GM21515 (cell line): ENCODE data around the gene TMEM238.

ENCODE experiments used
- ATAC-seq: cut with Tn5 transposase; IDR thresholded peaks from one replicate; pipeline ENCODE4 v1.9.1; 2021; ENCODE audit not compliant: unreplicated experiment

Gene TMEM238

GRCh38 chr19:55358943-55359908 is 24.9 kb downstream of the TMEM238 start:
- no peak for ATAC-seq

GRCh38 chr19:55358493-55358892 is 25.6 kb downstream of the TMEM238 start:
- ATAC-seq, result no peak

GRCh38 chr19:55355213-55355821 is 28.8 kb downstream of the TMEM238 start:
- ATAC-seq, result no peak

DNA sequence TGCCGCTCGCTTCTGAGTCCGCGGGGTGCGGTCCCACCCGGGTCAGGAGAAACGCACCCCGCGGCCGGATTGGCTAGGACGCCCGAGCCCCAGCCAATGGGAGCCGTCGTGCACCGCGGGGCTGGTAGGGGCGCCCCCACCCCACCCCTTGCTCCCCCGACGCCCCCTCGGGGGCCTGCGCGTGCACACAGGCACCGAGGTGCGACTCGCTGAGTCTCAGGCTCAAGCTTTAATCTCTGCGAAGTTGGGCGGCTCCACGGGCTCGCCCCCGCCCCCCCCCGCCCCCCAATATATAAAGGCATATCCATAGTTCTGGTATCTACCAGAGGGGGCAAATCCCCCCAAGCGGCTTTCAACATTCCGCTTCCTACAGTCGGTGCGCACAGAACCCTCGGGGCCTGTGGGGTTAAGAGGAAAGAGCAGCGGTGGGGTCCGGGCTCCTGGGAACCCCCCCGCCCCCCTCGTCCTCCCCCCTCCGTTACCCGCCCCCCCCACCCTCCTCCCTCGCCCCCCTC is 29.3 kb downstream of the TMEM238 start, which contains the start of gene COX6B2:
TSS of gene COX6B2 (minus strand) at position 22 of the 515 bp plus-strand sequence. CDS start 198 bp downstream, outside the sequence.
- ATAC-seq, result no peak

- no peak for ATAC-seq
Observed at GRCh38 chr19:55353803-55354697, 30.0 kb downstream of the TMEM238 start.

DNA sequence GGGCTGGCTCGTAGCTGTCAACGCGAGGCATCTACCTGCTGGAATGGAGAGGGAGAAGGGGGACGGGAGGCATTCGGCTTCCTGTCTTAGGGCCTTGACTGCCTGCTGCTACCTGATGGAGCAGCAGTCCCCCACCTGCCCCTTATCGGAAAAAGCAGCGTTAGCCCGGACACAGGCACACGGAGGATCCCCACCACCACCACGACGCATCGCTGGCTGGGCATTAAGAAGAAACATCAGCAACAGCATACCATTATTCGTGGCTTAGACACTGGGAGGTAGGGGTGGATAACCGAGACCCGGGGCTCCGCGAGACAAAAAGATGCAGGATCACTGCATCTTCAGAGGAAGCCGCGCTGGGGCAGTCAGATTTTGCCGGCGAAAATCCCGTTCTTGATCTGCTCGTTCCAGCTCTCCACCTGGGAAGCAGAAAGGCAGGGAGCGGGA is 30.7 kb downstream of the TMEM238 start:
- ATAC-seq, result no peak

- no peak for ATAC-seq
Observed at GRCh38 chr19:55352549-55353145, 31.4 kb downstream of the TMEM238 start.

GRCh38 chr19:55352040-55352439 is 32.1 kb downstream of the TMEM238 start:
- no peak for ATAC-seq

DNA sequence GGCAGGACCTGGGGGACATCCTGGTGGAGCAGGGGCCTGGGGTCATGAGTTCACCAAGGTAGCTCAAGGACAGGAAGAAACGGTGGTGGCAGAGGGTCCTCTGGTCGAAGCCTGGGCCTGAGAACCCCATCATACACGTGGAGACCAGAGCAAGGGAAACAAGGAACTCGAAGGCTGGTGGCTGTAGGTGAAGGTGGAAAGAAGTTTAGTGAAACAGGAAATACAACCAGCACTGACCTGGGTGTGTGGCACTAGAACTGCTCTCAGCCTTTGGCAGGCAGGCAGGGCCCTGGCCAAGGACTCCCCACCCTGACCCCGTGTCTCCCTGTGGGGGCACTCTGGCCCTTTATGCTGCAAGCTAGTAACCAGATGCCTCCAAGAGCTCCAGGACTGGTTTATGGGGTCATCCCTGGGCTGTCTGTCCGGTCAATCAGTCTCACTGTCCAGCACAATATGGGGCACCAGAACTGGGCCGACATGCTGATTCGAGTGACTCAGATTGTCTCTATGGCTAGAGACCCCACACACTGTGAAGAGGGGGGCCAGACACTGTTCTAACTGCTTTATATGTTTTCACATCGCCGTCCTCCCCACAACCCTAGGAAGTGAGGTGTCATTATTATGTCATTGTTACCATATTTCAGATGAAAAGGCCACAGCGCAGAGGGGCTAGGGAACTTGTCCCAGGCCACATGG is 33.3 kb downstream of the TMEM238 start:
- no peak for ATAC-seq

- no peak for ATAC-seq
Observed at GRCh38 chr19:55348317-55349034, 35.6 kb downstream of the TMEM238 start.

DNA sequence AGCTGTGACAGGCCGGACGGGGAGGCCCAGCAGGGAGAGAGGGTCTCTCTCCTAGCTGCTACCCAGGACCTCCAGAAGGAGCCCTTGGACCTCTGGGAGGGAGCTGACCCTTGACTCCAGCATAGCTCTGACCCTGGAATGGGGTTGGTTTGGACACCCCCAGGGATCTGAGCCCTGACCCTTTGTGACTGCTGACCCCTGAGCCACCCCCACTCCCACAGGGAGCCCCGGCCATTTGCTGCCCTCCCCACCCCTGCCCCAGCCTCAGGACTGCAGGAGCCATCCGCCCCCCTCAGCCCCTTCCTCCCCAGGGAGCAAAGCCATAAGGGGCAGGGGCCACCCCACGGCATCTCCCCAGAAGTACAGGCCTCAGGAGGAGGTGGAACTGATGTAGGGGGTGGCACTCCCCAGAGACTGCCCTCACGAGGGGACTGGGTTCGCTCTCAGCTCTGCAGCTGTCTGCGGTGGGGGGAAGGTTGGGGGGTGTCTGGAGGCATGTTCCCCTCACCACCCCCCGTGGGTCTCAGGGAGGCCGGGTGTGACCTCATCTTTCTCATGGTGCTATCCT is 36.6 kb downstream of the TMEM238 start:
- ATAC-seq, result no peak

DNA sequence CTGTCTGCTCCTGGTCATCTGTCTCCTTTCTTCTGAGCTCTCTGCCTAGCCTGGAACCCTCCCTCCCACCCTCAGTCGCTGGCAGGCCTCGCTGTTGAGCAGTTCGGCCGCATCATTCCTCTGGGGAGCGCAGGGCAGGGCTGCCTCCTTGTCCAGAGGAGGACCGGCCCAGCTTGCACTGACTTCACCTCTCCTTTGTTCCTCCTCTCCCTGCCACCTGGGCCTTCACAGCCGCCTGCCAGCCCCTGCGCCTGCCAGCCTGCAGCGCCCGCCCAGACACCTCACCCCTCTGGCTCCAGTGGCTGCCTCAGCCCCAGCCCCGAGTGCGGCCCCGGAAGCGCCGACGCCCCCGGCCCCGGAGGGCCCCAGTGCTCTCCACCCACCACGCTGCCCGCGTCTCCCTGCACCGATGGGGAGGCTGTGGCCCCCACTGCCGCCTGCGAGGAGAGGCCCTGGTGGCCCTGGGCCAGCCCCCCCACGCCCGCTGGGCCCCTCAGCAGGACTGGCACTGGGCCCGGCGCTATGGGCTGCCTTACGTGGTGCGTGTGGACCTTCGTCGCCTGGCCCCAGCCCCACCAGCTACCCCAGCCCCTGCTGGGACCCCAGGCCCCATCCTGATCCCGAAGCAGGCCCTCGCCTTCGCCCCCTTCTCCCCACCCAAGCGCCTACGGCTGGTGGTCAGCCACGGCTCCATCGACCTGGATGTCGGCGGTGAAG is 37.2 kb downstream of the TMEM238 start:
- ATAC-seq, result no peak

GRCh38 chr19:55345818-55346724 is 38.0 kb downstream of the TMEM238 start:
- no peak for ATAC-seq

GRCh38 chr19:55345101-55345817 is 38.8 kb downstream of the TMEM238 start:
- no peak for ATAC-seq

- no peak for ATAC-seq
Observed at GRCh38 chr19:55344444-55344843, 39.6 kb downstream of the TMEM238 start.
